B cell (primary cell): ENCODE results near the gene CDH5. TPM values are rescaled to one million over a fixed set of nuclear protein-coding genes. Genes with fewer than 3 reads are reported as not detected.

ENCODE experiments used
- ATAC-seq: fragments of 200-7000 bp; cut with Tn5 transposase; one replicate; pipeline ENCODE4 v1.10.0; 2021; ENCODE audit warnings: low read depth, mild to moderate bottlenecking, moderate number of reproducible peaks, moderate library complexity
- CTCF ChIA-PET: fragments of 350-600 bp; sonication (Branson Sonifier 250); formaldehyde crosslinking; loops from one replicate; lab custom pipeline; 2021; ENCODE audit warnings: antibody characterized with exemption, inconsistent platforms; lab: Charles Lee
- POLR2A ChIA-PET: fragments of 350-600 bp; sonication (Branson Sonifier 250); formaldehyde crosslinking; loops from one replicate; lab custom pipeline; 2021; ENCODE audit warnings: antibody characterized with exemption; lab: Charles Lee
- DNase-seq: peaks from one replicate; pipeline ENCODE4 v3.0.0; 2013
- H2AFZ ChIP-seq: 2 replicates; pipeline ENCODE4 v1.6.1; 2012; ENCODE audit warnings: mild to moderate bottlenecking, low read depth, low read length; ENCODE audit not compliant: insufficient read depth, poor library complexity, severe bottlenecking
- H3K27ac ChIP-seq, 2 donors: 1 replicate in 1 of 2; 2 replicates in 1 of 2; pipeline ENCODE4 v1.5.1; 2012 to 2013; ENCODE audit warnings: low read length in 2 of 2, mild to moderate bottlenecking in 2 of 2, moderate library complexity in 1 of 2
- H3K27me3 ChIP-seq, 4 experiments: fragments of 200-600 bp in 1 of 4; sonication (generic) in 1 of 4; replicated peaks in 1 of 4; 1 replicate in 2 of 4; 2 replicates in 2 of 4; pipeline versions ENCODE4 v1.6.1 to v1.7.0; 2013 to 2016; ENCODE audit warnings: low read length in 3 of 4, mild to moderate bottlenecking in 2 of 4, mixed read lengths in 1 of 4, moderate library complexity in 1 of 4; ENCODE audit not compliant: insufficient read depth in 4 of 4, control insufficient read depth in 3 of 4; ENCODE audit errors: control extremely low read depth in 1 of 4
- H3K36me3 ChIP-seq, 2 experiments: replicated peaks in 1 of 2; 1 replicate in 1 of 2; 2 replicates in 1 of 2; pipeline versions ENCODE4 v1.6.1 to v1.7.1; 2013; ENCODE audit warnings: low read length in 1 of 2; ENCODE audit not compliant: insufficient read depth in 2 of 2, control insufficient read depth in 1 of 2; ENCODE audit errors: control extremely low read depth in 1 of 2, extremely low read depth in 1 of 2
- H3K4me1 ChIP-seq, 2 donors: fragments of 200-600 bp in 1 of 2; sonication (generic) in 1 of 2; 1 replicate in 1 of 2; 2 replicates in 1 of 2; pipeline versions ENCODE4 v1.5.1 to v1.6.1; 2013 to 2017; ENCODE audit warnings: low read length in 2 of 2; ENCODE audit not compliant: control insufficient read depth in 2 of 2, insufficient read depth in 2 of 2
- H3K4me2 ChIP-seq: replicated peaks from 2 replicates; pipeline ENCODE3; 2012; ENCODE audit warnings: mild to moderate bottlenecking, low read depth, low read length; ENCODE audit not compliant: poor library complexity, severe bottlenecking
- H3K4me3 ChIP-seq, 5 experiments: fragments of 200-600 bp in 1 of 5; sonication (generic) in 1 of 5; 1 replicate in 3 of 5; 2 replicates in 2 of 5; pipeline versions ENCODE4 v1.5.1 to v1.7.0; 2011 to 2016; ENCODE audit warnings: low read length in 4 of 5, mild to moderate bottlenecking in 4 of 5, low read depth in 2 of 5, control low read depth in 1 of 5, moderate library complexity in 1 of 5; ENCODE audit not compliant: insufficient read depth in 1 of 5; ENCODE audit errors: control extremely low read depth in 1 of 5, extremely low read depth in 1 of 5
- H3K79me2 ChIP-seq: fragments of 200-600 bp; sonication (generic); one replicate; pipeline ENCODE4 v1.6.0; 2016; ENCODE audit warnings: low read length; ENCODE audit not compliant: control insufficient read depth, insufficient read depth
- H3K9ac ChIP-seq: fragments of 200-600 bp; sonication (generic); 2 replicates; pipeline ENCODE4 v1.6.1; 2017; ENCODE audit warnings: mild to moderate bottlenecking, low read length, moderate library complexity
- H3K9me3 ChIP-seq, 3 donors: one replicate each; pipeline versions ENCODE4 v1.6.1 to v1.7.1; 2013; ENCODE audit warnings: low read length in 2 of 3; ENCODE audit not compliant: control insufficient read depth in 2 of 3, insufficient read depth in 1 of 3; ENCODE audit errors: control extremely low read depth in 1 of 3
- H4K20me1 ChIP-seq: 2 replicates; pipeline ENCODE4 v1.6.0; 2012; ENCODE audit warnings: mild to moderate bottlenecking, low read length; ENCODE audit not compliant: insufficient read depth, control insufficient read depth, poor library complexity, severe bottlenecking
- H3K27ac Mint-ChIP-seq: one replicate; pipeline ENCODE4 v1.8.0; 2021; ENCODE audit warnings: mixed read lengths
- H3K27me3 Mint-ChIP-seq: one replicate; pipeline ENCODE4 v1.8.0; 2021; ENCODE audit warnings: mixed read lengths
- H3K4me1 Mint-ChIP-seq: one replicate; pipeline ENCODE4 v1.8.0; 2021; ENCODE audit warnings: mixed read lengths
- H3K4me3 Mint-ChIP-seq: one replicate; pipeline ENCODE4 v1.8.0; 2021; ENCODE audit warnings: mixed read lengths
- H3K9me3 Mint-ChIP-seq: one replicate; pipeline ENCODE4 v1.8.0; 2022; ENCODE audit warnings: mixed read lengths; ENCODE audit not compliant: insufficient read depth
- EZH2 ChIP-seq: IDR thresholded peaks from 2 replicates; pipeline ENCODE4 v1.6.1; 2012; ENCODE audit warnings: borderline replicate concordance, low read depth, mild to moderate bottlenecking, moderate library complexity, low read length; ENCODE audit not compliant: insufficient read depth, poor library complexity, severe bottlenecking
- WGBS: methylation state at CpG from one replicate; pipeline ENCODE4 v1.1.5; 2013; ENCODE audit warnings: missing lambda C conversion rate; ENCODE audit not compliant: insufficient coverage; 5-methylcytosine and 5-hydroxymethylcytosine counted together
- intact Hi-C: fragments of 100-400 bp; cut with micrococcal nuclease; formaldehyde crosslinking; loops from one replicate; pipeline ENCODE4 v1.10.0; 2022
- polyA plus RNA-seq: library from polyadenylated mRNA; depleted of rRNA; stranded (reverse); fragments of >200 nt; gene quantifications from 2 replicates; pipeline ENCODE4 v1.2.3, GENCODE V29; 2012
- total RNA-seq, 2 donors: library from RNA; stranded (reverse); fragments of 120-200 nt in 1 of 2; gene quantifications; 1 replicate in 1 of 2; 2 replicates in 1 of 2; pipeline versions ENCODE4 v1.2.3 to v1.2.4, GENCODE V29; 2013 to 2022
- TF ChIP-seq, protein P1 (sequence below): fragments of 200-600 bp; IDR thresholded peaks from one replicate; pipeline ENCODE4 v1.8.0; 2022; ENCODE audit warnings: antibody characterized with exemption, mild to moderate bottlenecking

The CDH5 gene
- total and polyA plus RNA-seq, 2 donors (not counting 1 experiment from before 2014, with no cell fraction given): not detected

DNA sequence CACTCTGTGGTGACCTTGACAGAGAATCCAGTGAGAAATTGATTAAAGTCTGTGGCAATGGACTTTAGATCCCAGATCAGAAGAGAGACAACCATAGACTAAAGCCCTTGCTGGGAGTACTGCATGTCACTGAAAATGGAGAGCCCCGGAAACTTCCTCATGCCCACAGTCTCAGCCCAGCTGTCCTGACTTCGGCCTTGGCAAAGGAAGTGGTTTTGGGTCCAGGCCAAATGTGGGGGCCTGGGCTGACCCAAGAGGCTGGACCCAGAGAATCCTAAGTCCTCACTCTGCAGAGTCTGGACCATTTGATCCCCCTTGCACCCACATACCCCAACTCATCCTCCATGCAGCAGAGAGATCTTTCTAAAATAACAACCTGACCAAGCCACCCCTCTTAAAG is 55.9 kb downstream of the CDH5 start:
- CTCF ChIA-PET: no interaction called here
- intact Hi-C loops: no loop called here

DNA sequence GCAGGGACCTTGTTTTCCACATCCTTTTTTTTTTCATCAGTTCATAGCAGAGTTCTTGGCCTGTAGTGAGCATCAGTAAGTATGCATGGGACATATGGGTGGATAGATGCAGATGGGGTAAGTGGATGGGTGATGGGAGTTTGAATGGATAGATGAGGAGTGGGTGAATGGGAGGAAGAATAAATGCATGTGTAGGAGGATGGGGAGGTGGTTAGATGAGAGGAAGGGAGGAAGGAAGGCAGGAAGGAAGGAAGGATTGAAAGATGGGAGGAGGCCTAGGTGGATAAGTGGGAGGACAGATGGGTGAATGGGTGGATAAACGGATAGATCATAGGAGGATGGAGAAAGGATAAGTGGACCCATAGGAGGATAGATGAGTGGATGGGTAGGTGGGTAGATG is 56.7 kb downstream of the CDH5 start:
- Mint-ChIP-seq H3K27me3 (peaks cover 55% of the 10 kb centered on the region), H3K27ac (no peak overlapping the region), H3K9me3 (no peaks in the 10 kb centered on the region), H3K4me1 (peaks cover 10% of the 10 kb centered on the region), H3K4me3 (no peak overlapping the region)
- Histone ChIP-seq H3K4me2 (no peak overlapping the region), H3K36me3 (no peaks in the 10 kb centered on the region), H4K20me1 (no peaks in the 10 kb centered on the region), H2AFZ (no peak overlapping the region), H3K27ac (no peak overlapping the region), H3K27me3 (peaks cover 0 to 50% (median 20%) of the 10 kb centered on the region in 4 experiments), H3K9me3 (peaks cover 0 to 9% (median 0%) of the 10 kb centered on the region in 3 donors), H3K4me3 (no peak overlapping the region), H3K9ac (no peak overlapping the region), H3K4me1 (peaks cover 17 to 22% of the 10 kb centered on the region in 2 donors), H3K79me2 (no peaks in the 10 kb centered on the region)
- DNase-seq (no peak), ATAC-seq (no peak)
- 92% methylated on average over 1 of the region's 1 CpG for WGBS
- ChIA-PET POLR2A (no interaction called here), CTCF (no interaction called here)
- TF ChIP-seq, protein P1, sequence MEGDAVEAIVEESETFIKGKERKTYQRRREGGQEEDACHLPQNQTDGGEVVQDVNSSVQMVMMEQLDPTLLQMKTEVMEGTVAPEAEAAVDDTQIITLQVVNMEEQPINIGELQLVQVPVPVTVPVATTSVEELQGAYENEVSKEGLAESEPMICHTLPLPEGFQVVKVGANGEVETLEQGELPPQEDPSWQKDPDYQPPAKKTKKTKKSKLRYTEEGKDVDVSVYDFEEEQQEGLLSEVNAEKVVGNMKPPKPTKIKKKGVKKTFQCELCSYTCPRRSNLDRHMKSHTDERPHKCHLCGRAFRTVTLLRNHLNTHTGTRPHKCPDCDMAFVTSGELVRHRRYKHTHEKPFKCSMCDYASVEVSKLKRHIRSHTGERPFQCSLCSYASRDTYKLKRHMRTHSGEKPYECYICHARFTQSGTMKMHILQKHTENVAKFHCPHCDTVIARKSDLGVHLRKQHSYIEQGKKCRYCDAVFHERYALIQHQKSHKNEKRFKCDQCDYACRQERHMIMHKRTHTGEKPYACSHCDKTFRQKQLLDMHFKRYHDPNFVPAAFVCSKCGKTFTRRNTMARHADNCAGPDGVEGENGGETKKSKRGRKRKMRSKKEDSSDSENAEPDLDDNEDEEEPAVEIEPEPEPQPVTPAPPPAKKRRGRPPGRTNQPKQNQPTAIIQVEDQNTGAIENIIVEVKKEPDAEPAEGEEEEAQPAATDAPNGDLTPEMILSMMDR: no peak
- TF ChIP-seq EZH2: no peak
- intact Hi-C loops: no loop called here

More for the DNA sequence above, 55.9 kb downstream of the CDH5 start:
- peaks cover 54% of the 10 kb centered on the region for H3K27me3 Mint-ChIP-seq
- no peaks in the 10 kb centered on the region for H3K9me3 Mint-ChIP-seq
- peaks cover 0 to 42% (median 16%) of the 10 kb centered on the region in 4 experiments for H3K27me3 ChIP-seq
- no peaks in the 10 kb centered on the region for H4K20me1 ChIP-seq
- H3K79me2 ChIP-seq: no peaks in the 10 kb centered on the region
- ATAC-seq (no peak), DNase-seq (no peak)
- peaks cover 0 to 5% (median 2%) of the 10 kb centered on the region in 3 donors for H3K9me3 ChIP-seq
- no peak overlapping the region for H2AFZ ChIP-seq
- H3K27ac Mint-ChIP-seq: no peak overlapping the region
- no peak overlapping the region for H3K4me3 ChIP-seq
- H3K4me1 ChIP-seq: peaks cover 15 to 20% of the 10 kb centered on the region in 2 donors
- H3K4me1 Mint-ChIP-seq: peaks cover 15% of the 10 kb centered on the region
- H3K9ac ChIP-seq: no peak overlapping the region
- WGBS: 60% methylated on average over 2 of the region's 2 CpGs
- H3K36me3 ChIP-seq: no peaks in the 10 kb centered on the region
- H3K27ac ChIP-seq: no peak overlapping the region
- H3K4me3 Mint-ChIP-seq: no peak overlapping the region
- POLR2A ChIA-PET: no interaction called here
- H3K4me2 ChIP-seq: no peak overlapping the region
- no peak for TF ChIP-seq EZH2
- TF ChIP-seq, protein P1: no peak
